Central memory CD4-positive, alpha-beta T cell (primary cell): Measurements from ENCODE around the gene BBS12.

Experiments used
- DNase-seq: peaks from one replicate; pipeline ENCODE4 v3.0.0; 2022

BBS12 gene

GRCh38 chr4:122716825-122717448 is 15.6 kb upstream of the BBS12 start:
- DNase-seq: peak; percentile 59

GRCh38 chr4:122718281-122718680 is 14.2 kb upstream of the BBS12 start:
- no peak for DNase-seq

- no peak for DNase-seq
Observed at GRCh38 chr4:122722256-122722655, 10.2 kb upstream of the BBS12 start.

- DNase-seq: no peak
Observed at GRCh38 chr4:122728856-122729255, 3.6 kb upstream of the BBS12 start.

- DNase-seq: no peak
Observed at GRCh38 chr4:122731676-122732075, 828 bp upstream of the BBS12 start.

GRCh38 chr4:122733787-122734120 is 1.2 kb downstream of the BBS12 start:
- no peak for DNase-seq

- no peak for DNase-seq
Observed at GRCh38 chr4:122739174-122739573, 6.7 kb downstream of the BBS12 start.

- DNase-seq: no peak
Observed at GRCh38 chr4:122742933-122743829, 10.7 kb downstream of the BBS12 start.

GRCh38 chr4:122744229-122744628 is 11.7 kb downstream of the BBS12 start:
- DNase-seq: no peak

- DNase-seq: no peak
Observed at GRCh38 chr4:122746485-122746965, 14.0 kb downstream of the BBS12 start.

- DNase-seq: no peak
Observed at GRCh38 chr4:122747068-122747467, 14.6 kb downstream of the BBS12 start.

- no peak for DNase-seq
Observed at GRCh38 chr4:122747883-122748282, 15.4 kb downstream of the BBS12 start.

GRCh38 chr4:122749704-122750454 is 17.4 kb downstream of the BBS12 start:
- no peak for DNase-seq

- no peak for DNase-seq
Observed at GRCh38 chr4:122755675-122756074, 23.2 kb downstream of the BBS12 start.

GRCh38 chr4:122758033-122758432 is 25.5 kb downstream of the BBS12 start:
- peak; percentile 24 for DNase-seq

- DNase-seq: no peak
Observed at GRCh38 chr4:122759639-122760310, 27.3 kb downstream of the BBS12 start.

- peak; percentile 37 for DNase-seq
Observed at GRCh38 chr4:122762520-122762919, 30.0 kb downstream of the BBS12 start.

GRCh38 chr4:122762966-122763716 is 30.6 kb downstream of the BBS12 start:
- no peak for DNase-seq

GRCh38 chr4:122764071-122764820 is 31.7 kb downstream of the BBS12 start:
- DNase-seq: no peak

GRCh38 chr4:122764821-122765215 is 32.3 kb downstream of the BBS12 start:
- DNase-seq: no peak

GRCh38 chr4:122765692-122766352 is 33.3 kb downstream of the BBS12 start:
- no peak for DNase-seq
